Measurements from ENCODE around the gene TRIM62.
"Not testable (repeated sequence)": the region's sequence is repeated elsewhere in the genome, so short reads cannot be mapped to it uniquely, and the experiment has no call there.

The TRIM62 gene

GRCh38 chr1:33126411-33127000, 55.3 kb downstream of the TRIM62 start:
- no peak for TF ChIP-seq POU6F1 (CRISPR knock-in tag; IDR thresholded peaks at IDR 0.05; ENCODE audit: borderline replicate concordance, low read depth)
- TF ChIP-seq CSDC2 (CRISPR knock-in tag; IDR thresholded peaks at IDR 0.05) = no peak
- TF ChIP-seq TCF4 (CRISPR knock-in tag; IDR thresholded peaks at IDR 0.05; ENCODE audit: borderline replicate concordance) = no peak
- no peak for TF ChIP-seq OSR1 (CRISPR knock-in tag; IDR thresholded peaks at IDR 0.05)
- no peak; the same call in 1 of the 2 replicates for TF ChIP-seq PATZ1 (CRISPR knock-in tag; IDR thresholded peaks at IDR 0.05; ENCODE audit: borderline replicate concordance)
- TF ChIP-seq CREB5 (CRISPR knock-in tag; IDR thresholded peaks at IDR 0.05; ENCODE audit: low read depth) = no peak
- no peak for TF ChIP-seq TSHZ2 (CRISPR knock-in tag; IDR thresholded peaks at IDR 0.05)
- TF ChIP-seq ZNF70 (CRISPR knock-in tag; IDR thresholded peaks at IDR 0.05) = no peak
- no peak for TF ChIP-seq RARB (CRISPR knock-in tag; IDR thresholded peaks at IDR 0.05)
- TF ChIP-seq CSRNP3 (CRISPR knock-in tag; IDR thresholded peaks at IDR 0.05) = no peak
- no peak for TF ChIP-seq ZNF565 (CRISPR knock-in tag; conservative IDR thresholded peaks at IDR 0.05; ENCODE audit: low read depth)
- no peak for ATAC-seq

GRCh38 chr1:33124647-33125046, 57.2 kb downstream of the TRIM62 start:
- ATAC-seq = not testable (repeated sequence)

GRCh38 chr1:33123266-33123665, 58.6 kb downstream of the TRIM62 start:
- ATAC-seq = no peak
- no peak for TF ChIP-seq ZC3H10 (CRISPR knock-in tag; IDR thresholded peaks at IDR 0.05)
- no peak for TF ChIP-seq ZNF8 (CRISPR knock-in tag; IDR thresholded peaks at IDR 0.05)
- no peak for TF ChIP-seq CREB5 (CRISPR knock-in tag; IDR thresholded peaks at IDR 0.05; ENCODE audit: low read depth)
- TF ChIP-seq CSDC2 (CRISPR knock-in tag; IDR thresholded peaks at IDR 0.05) = no peak
- TF ChIP-seq PATZ1 (CRISPR knock-in tag; IDR thresholded peaks at IDR 0.05; ENCODE audit: borderline replicate concordance) = no peak
- no peak for TF ChIP-seq ISL1 (CRISPR knock-in tag; IDR thresholded peaks at IDR 0.05)
